DOHH2 (cell line): ENCODE results near the gene KLHL7.

ENCODE experiments used
- CTCF ChIP-seq: fragments of 200-600 bp; sonication (generic); IDR thresholded peaks from one replicate; pipeline ENCODE4 v1.5.1; 2014; ENCODE audit warnings: antibody characterized with exemption, mild to moderate bottlenecking, low read depth, low read length; ENCODE audit not compliant: poor library complexity, severe bottlenecking
- EZH2phosphoT487 ChIP-seq: fragments of 200-600 bp; sonication (generic); IDR thresholded peaks from 2 replicates; pipeline ENCODE4 v1.6.1; 2017; ENCODE audit warnings: borderline replicate concordance, mild to moderate bottlenecking, antibody characterized with exemption, low read length, moderate library complexity, mixed read lengths

- TF ChIP-seq CTCF (no peak), EZH2phosphoT487 (no peak)
These were observed 59.3 kb downstream of the KLHL7 start for GRCh38 chr7:23164846-23165245.
